ENCODE measurements around the gene AKAP6. TPM values are rescaled to one million over a fixed set of nuclear protein-coding genes. Genes with fewer than 3 reads are reported as not detected.

Gene AKAP6
- total RNA-seq, 1 donor from 2014 or later: 2.8 TPM

- H3K9me3 Mint-ChIP-seq (ENCODE audit: unreplicated experiment): no peaks in the 10 kb centered on the region
- FAIRE-seq (no peak), DNase-seq (ENCODE audit: low read depth) (no peak)
- H2AFZ ChIP-seq (ENCODE audit: low read depth, low read length): peak overlapping the region; percentile 49
- H3K27me3 ChIP-seq (ENCODE audit: insufficient read depth, low read length): no peaks in the 10 kb centered on the region
- H3K79me2 ChIP-seq (ENCODE audit: insufficient read depth, low read length): no peaks in the 10 kb centered on the region
- H3K9me3 ChIP-seq (ENCODE audit: insufficient read depth, low read depth, low read length): no peaks in the 10 kb centered on the region
- H3K9ac ChIP-seq (ENCODE audit: low read length): no peak overlapping the region
- H3K27ac Mint-ChIP-seq (ENCODE audit: unreplicated experiment): no peak overlapping the region
- H4K20me1 ChIP-seq (ENCODE audit: insufficient read depth, low read length): no peaks in the 10 kb centered on the region
- no peaks in the 10 kb centered on the region for H3K36me3 Mint-ChIP-seq (ENCODE audit: low read depth, unreplicated experiment)
- H3K4me3 ChIP-seq (ENCODE audit: insufficient read depth, low read depth, low read length): no peak overlapping the region
- no peaks in the 10 kb centered on the region for H3K4me1 ChIP-seq (ENCODE audit: insufficient read depth, low read length)
- H3K27ac ChIP-seq (ENCODE audit: low read depth, low read length): no peak overlapping the region
- H3K4me1 Mint-ChIP-seq (ENCODE audit: low read depth, unreplicated experiment): peaks cover 3% of the 10 kb centered on the region
- no peaks in the 10 kb centered on the region for H3K36me3 ChIP-seq (ENCODE audit: insufficient read depth, low read length)
- no peak overlapping the region for H3K4me2 ChIP-seq (ENCODE audit: low read length)
- TF ChIP-seq CTCF (IDR thresholded peaks at IDR 0.05; ENCODE audit: insufficient read depth, low read depth, low read length) (no peak), EZH2 (IDR thresholded peaks at IDR 0.05; ENCODE audit: insufficient read depth, low read length) (no peak)
- no peak overlapping the region for H3K4me3 Mint-ChIP-seq (ENCODE audit: unreplicated experiment)
- peaks cover 5% of the 10 kb centered on the region for H3K27me3 Mint-ChIP-seq (ENCODE audit: low read depth, unreplicated experiment)
Measured at GRCh38 chr14:32682214-32682613, 353.1 kb downstream of the AKAP6 start.

- Histone ChIP-seq H3K36me3 (ENCODE audit: insufficient read depth, low read length) (no peaks in the 10 kb centered on the region), H3K27me3 (ENCODE audit: insufficient read depth, low read length) (no peaks in the 10 kb centered on the region), H4K20me1 (ENCODE audit: insufficient read depth, low read length) (no peaks in the 10 kb centered on the region), H3K4me2 (ENCODE audit: low read length) (no peak overlapping the region), H3K4me3 (ENCODE audit: insufficient read depth, low read depth, low read length) (no peak overlapping the region), H2AFZ (ENCODE audit: low read depth, low read length) (no peak overlapping the region), H3K9me3 (ENCODE audit: insufficient read depth, low read depth, low read length) (no peaks in the 10 kb centered on the region), H3K27ac (ENCODE audit: low read depth, low read length) (no peak overlapping the region), H3K9ac (ENCODE audit: low read length) (no peak overlapping the region), H3K4me1 (ENCODE audit: insufficient read depth, low read length) (no peaks in the 10 kb centered on the region), H3K79me2 (ENCODE audit: insufficient read depth, low read length) (no peaks in the 10 kb centered on the region)
- Mint-ChIP-seq H3K27me3 (ENCODE audit: low read depth, unreplicated experiment) (peaks cover 5% of the 10 kb centered on the region), H3K36me3 (ENCODE audit: low read depth, unreplicated experiment) (no peaks in the 10 kb centered on the region), H3K9me3 (ENCODE audit: unreplicated experiment) (no peaks in the 10 kb centered on the region), H3K4me3 (ENCODE audit: unreplicated experiment) (no peak overlapping the region), H3K27ac (ENCODE audit: unreplicated experiment) (no peak overlapping the region), H3K4me1 (ENCODE audit: low read depth, unreplicated experiment) (peaks cover 4% of the 10 kb centered on the region)
- TF ChIP-seq EZH2 (IDR thresholded peaks at IDR 0.05; ENCODE audit: insufficient read depth, low read length): no peak
- no peak for TF ChIP-seq CTCF (IDR thresholded peaks at IDR 0.05; ENCODE audit: insufficient read depth, low read depth, low read length)
- no peak for FAIRE-seq
- no peak for DNase-seq (ENCODE audit: low read depth)
Measured at GRCh38 chr14:32683679-32684078, 354.6 kb downstream of the AKAP6 start.

GRCh38 chr14:32688941-32689340, 359.8 kb downstream of the AKAP6 start:
- Histone ChIP-seq H3K27ac (ENCODE audit: low read depth, low read length) (no peak overlapping the region), H3K79me2 (ENCODE audit: insufficient read depth, low read length) (no peaks in the 10 kb centered on the region), H3K4me1 (ENCODE audit: insufficient read depth, low read length) (peaks cover 16% of the 10 kb centered on the region), H3K27me3 (ENCODE audit: insufficient read depth, low read length) (no peaks in the 10 kb centered on the region), H4K20me1 (ENCODE audit: insufficient read depth, low read length) (no peaks in the 10 kb centered on the region), H3K9me3 (ENCODE audit: insufficient read depth, low read depth, low read length) (no peaks in the 10 kb centered on the region), H3K9ac (ENCODE audit: low read length) (no peak overlapping the region), H3K36me3 (ENCODE audit: insufficient read depth, low read length) (no peaks in the 10 kb centered on the region), H3K4me2 (ENCODE audit: low read length) (no peak overlapping the region), H2AFZ (ENCODE audit: low read depth, low read length) (no peak overlapping the region), H3K4me3 (ENCODE audit: insufficient read depth, low read depth, low read length) (no peak overlapping the region)
- TF ChIP-seq CTCF (IDR thresholded peaks at IDR 0.05; ENCODE audit: insufficient read depth, low read depth, low read length): no peak
- DNase-seq (ENCODE audit: low read depth): no peak
- Mint-ChIP-seq H3K9me3 (ENCODE audit: unreplicated experiment) (no peaks in the 10 kb centered on the region), H3K4me3 (ENCODE audit: unreplicated experiment) (no peak overlapping the region), H3K4me1 (ENCODE audit: low read depth, unreplicated experiment) (peaks cover 16% of the 10 kb centered on the region), H3K36me3 (ENCODE audit: low read depth, unreplicated experiment) (no peaks in the 10 kb centered on the region), H3K27me3 (ENCODE audit: low read depth, unreplicated experiment) (no peaks in the 10 kb centered on the region), H3K27ac (ENCODE audit: unreplicated experiment) (no peak overlapping the region)
- no peak for FAIRE-seq
